CD4-positive, alpha-beta memory T cell (primary cell): Measurements from ENCODE around the gene PDE4D. TPM values are rescaled to one million over a fixed set of nuclear protein-coding genes. Genes with fewer than 3 reads are reported as not detected.

Source experiments
- CTCF ChIA-PET: fragments of 350-600 bp; sonication (Branson Sonifier 250); formaldehyde crosslinking; loops from one replicate; lab custom pipeline; 2021; ENCODE audit warnings: inconsistent platforms; ENCODE audit not compliant: partially characterized antibody; lab: Charles Lee
- POLR2A ChIA-PET: fragments of 350-600 bp; sonication (Branson Sonifier 250); formaldehyde crosslinking; loops from one replicate; lab custom pipeline; 2021; ENCODE audit not compliant: partially characterized antibody; lab: Charles Lee
- DNase-seq, 5 donors: peaks; one replicate each; pipeline versions ENCODE4 v3.0.0 to v3.0.0-alpha.2; 2020 to 2022; ENCODE audit warnings: mixed read lengths in 1 of 5
- H3K27ac ChIP-seq: one replicate; pipeline ENCODE4 v1.7.0; 2013; ENCODE audit warnings: low read depth, low read length
- H3K27me3 ChIP-seq: 2 replicates; pipeline ENCODE4 v1.7.0; 2013; ENCODE audit warnings: mild to moderate bottlenecking, low read length, moderate library complexity; ENCODE audit not compliant: insufficient read depth
- H3K36me3 ChIP-seq: 2 replicates; pipeline ENCODE4 v1.7.0; 2013; ENCODE audit warnings: mild to moderate bottlenecking, low read length, moderate library complexity; ENCODE audit not compliant: insufficient read depth
- H3K4me1 ChIP-seq: 2 replicates; pipeline ENCODE4 v1.7.0; 2013; ENCODE audit warnings: mild to moderate bottlenecking, low read length, moderate library complexity; ENCODE audit not compliant: insufficient read depth
- H3K4me3 ChIP-seq, 2 donors: one replicate each; pipeline ENCODE4 v1.7.0; 2013; ENCODE audit warnings: low read length in 2 of 2, mild to moderate bottlenecking in 1 of 2
- H3K9me3 ChIP-seq, 2 donors: one replicate each; pipeline ENCODE4 v1.7.0; 2013; ENCODE audit warnings: low read length in 2 of 2, control low read depth in 1 of 2; ENCODE audit not compliant: control insufficient read depth in 1 of 2
- H3K27ac Mint-ChIP-seq, 7 donors: one replicate each; pipeline ENCODE4 v1.8.0; 2020 to 2021; ENCODE audit warnings: mixed read lengths in 7 of 7, mild to moderate bottlenecking in 6 of 7, inconsistent platforms in 3 of 7, moderate library complexity in 3 of 7
- H3K27me3 Mint-ChIP-seq, 2 donors: one replicate each; pipeline ENCODE4 v1.8.0; 2020 to 2021; ENCODE audit warnings: mixed read lengths in 2 of 2
- H3K36me3 Mint-ChIP-seq, 2 donors: one replicate each; pipeline ENCODE4 v1.8.0; 2020 to 2021; ENCODE audit warnings: mixed read lengths in 2 of 2, inconsistent platforms in 1 of 2, mild to moderate bottlenecking in 1 of 2
- H3K4me1 Mint-ChIP-seq, 4 donors: one replicate each; pipeline ENCODE4 v1.8.0; 2020 to 2021; ENCODE audit warnings: mixed read lengths in 4 of 4, mild to moderate bottlenecking in 1 of 4
- H3K4me3 Mint-ChIP-seq, 8 donors: one replicate each; pipeline ENCODE4 v1.8.0; 2020 to 2021; ENCODE audit warnings: mixed read lengths in 8 of 8, mild to moderate bottlenecking in 7 of 8, moderate library complexity in 6 of 8, inconsistent platforms in 3 of 8
- H3K9me3 Mint-ChIP-seq, 8 donors: one replicate each; pipeline ENCODE4 v1.8.0; 2020 to 2021; ENCODE audit warnings: mixed read lengths in 8 of 8, mild to moderate bottlenecking in 5 of 8, inconsistent platforms in 3 of 8, moderate library complexity in 1 of 8
- intact Hi-C: fragments of 100-400 bp; cut with micrococcal nuclease; formaldehyde crosslinking; loops from one replicate; pipeline ENCODE4 v1.15.1; 2023
- polyA plus RNA-seq, 2 donors: library from polyadenylated mRNA; unstranded; fragments of 300-500 nt; fragmentation: Illumina TruSeq; gene quantifications; one replicate each; pipeline ENCODE4 v1.2.3, GENCODE V29; 2021
- total RNA-seq, 2 experiments: library from RNA; stranded (reverse); gene quantifications; one replicate each; pipeline ENCODE4 v1.2.3, GENCODE V29; 2021

Gene PDE4D
- total RNA-seq (10 to 100 TPM; 47.2 to 49.7 TPM), polyA plus RNA-seq (10 to 100 TPM; 12.3 to 13.5 TPM)

- H3K4me1 ChIP-seq: no peaks in the 10 kb centered on the region
- ChIA-PET CTCF (no interaction called here), POLR2A (no interaction called here)
- Mint-ChIP-seq H3K4me1 (peaks cover 0 to 15% (median 2%) of the 10 kb centered on the region in 4 donors), H3K4me3 (peak within 1 kb of the TSS in 4 of 8 donors; percentile 38 to 67 (median 50)), H3K36me3 (no peaks in the 10 kb centered on the region), H3K27me3 (peaks cover 25 to 26% of the 10 kb centered on the region in 2 donors), H3K9me3 (peaks cover 0 to 5% (median 1%) of the 10 kb centered on the region in 8 donors), H3K27ac (no peak within 1 kb of the TSS)
- no peaks in the 10 kb centered on the region for H3K9me3 ChIP-seq
- no peak for DNase-seq
- H3K36me3 ChIP-seq: no peaks in the 10 kb centered on the region
- intact Hi-C loops: no loop called here
- H3K4me3 ChIP-seq: no peak within 1 kb of the TSS
- H3K27me3 ChIP-seq: no peaks in the 10 kb centered on the region
- H3K27ac ChIP-seq: no peak within 1 kb of the TSS
Measured at GRCh38 chr5:59893429-59894227, at the start of gene PDE4D. Gene PDE4D (minus strand): TSS chr5:59893726.

- no peaks in the 10 kb centered on the region for H3K27me3 Mint-ChIP-seq
- H3K4me3 Mint-ChIP-seq: no peak overlapping the region
- H3K27ac Mint-ChIP-seq: no peak overlapping the region
- no peaks in the 10 kb centered on the region for H3K4me1 Mint-ChIP-seq
- no peaks in the 10 kb centered on the region for H3K27me3 ChIP-seq
- H3K27ac ChIP-seq: no peak overlapping the region
- H3K9me3 ChIP-seq: no peaks in the 10 kb centered on the region
- no peak overlapping the region for H3K4me3 ChIP-seq
- H3K4me1 ChIP-seq: no peaks in the 10 kb centered on the region
- ChIA-PET POLR2A (no interaction called here), CTCF (no interaction called here)
- H3K36me3 ChIP-seq: no peaks in the 10 kb centered on the region
- no peaks in the 10 kb centered on the region for H3K36me3 Mint-ChIP-seq
- no peak for DNase-seq
- H3K9me3 Mint-ChIP-seq: peaks cover 0 to 4% (median 3%) of the 10 kb centered on the region in 8 donors
- intact Hi-C loops: no loop called here
Measured at GRCh38 chr5:59937633-59938032, 44.1 kb upstream of the PDE4D start.

GRCh38 chr5:59923465-59923864, 29.9 kb upstream of the PDE4D start:
- ChIA-PET POLR2A (no interaction called here), CTCF (interaction anchor here (0.6 kb wide), 1 partner anchor 1736 kb away, joined by 3 read pairs; no protein-coding TSS in a partner anchor)
- H3K27ac Mint-ChIP-seq: no peak overlapping the region
- no peaks in the 10 kb centered on the region for H3K4me1 Mint-ChIP-seq
- H3K9me3 ChIP-seq: no peaks in the 10 kb centered on the region
- intact Hi-C loops: no loop called here
- no peaks in the 10 kb centered on the region for H3K27me3 ChIP-seq
- no peaks in the 10 kb centered on the region for H3K36me3 Mint-ChIP-seq
- H3K27ac ChIP-seq: no peak overlapping the region
- H3K9me3 Mint-ChIP-seq: peaks cover 0 to 12% (median 2%) of the 10 kb centered on the region in 8 donors
- no peak overlapping the region for H3K4me3 ChIP-seq
- peaks cover 0 to 1% of the 10 kb centered on the region in 2 donors for H3K27me3 Mint-ChIP-seq
- no peaks in the 10 kb centered on the region for H3K36me3 ChIP-seq
- no peak for DNase-seq
- no peak overlapping the region for H3K4me3 Mint-ChIP-seq
- H3K4me1 ChIP-seq: no peaks in the 10 kb centered on the region

GRCh38 chr5:59922220-59922619, 28.7 kb upstream of the PDE4D start:
- H3K9me3 ChIP-seq: no peaks in the 10 kb centered on the region
- peaks cover 0 to 14% (median 2%) of the 10 kb centered on the region in 8 donors for H3K9me3 Mint-ChIP-seq
- H3K27me3 ChIP-seq: no peaks in the 10 kb centered on the region
- H3K27ac ChIP-seq: no peak overlapping the region
- H3K27me3 Mint-ChIP-seq: peaks cover 0 to 1% of the 10 kb centered on the region in 2 donors
- H3K27ac Mint-ChIP-seq: no peak overlapping the region
- no peaks in the 10 kb centered on the region for H3K36me3 Mint-ChIP-seq
- ChIA-PET CTCF (no interaction called here), POLR2A (no interaction called here)
- no peaks in the 10 kb centered on the region for H3K36me3 ChIP-seq
- intact Hi-C loops: no loop called here
- H3K4me3 ChIP-seq: no peak overlapping the region
- H3K4me1 Mint-ChIP-seq: no peaks in the 10 kb centered on the region
- DNase-seq: no peak
- no peaks in the 10 kb centered on the region for H3K4me1 ChIP-seq
- H3K4me3 Mint-ChIP-seq: no peak overlapping the region

- peaks cover 0 to 14% (median 2%) of the 10 kb centered on the region in 8 donors for H3K9me3 Mint-ChIP-seq
- no peak overlapping the region for H3K27ac Mint-ChIP-seq
- no peak for DNase-seq
- Histone ChIP-seq H3K4me3 (no peak overlapping the region), H3K27ac (no peak overlapping the region), H3K4me1 (no peaks in the 10 kb centered on the region), H3K36me3 (no peaks in the 10 kb centered on the region), H3K9me3 (no peaks in the 10 kb centered on the region), H3K27me3 (no peaks in the 10 kb centered on the region)
- H3K36me3 Mint-ChIP-seq: no peaks in the 10 kb centered on the region
- intact Hi-C loops: no loop called here
- CTCF ChIA-PET: no interaction called here
- peaks cover 0 to 1% of the 10 kb centered on the region in 2 donors for H3K27me3 Mint-ChIP-seq
- POLR2A ChIA-PET: no interaction called here
- no peak overlapping the region for H3K4me3 Mint-ChIP-seq
- no peaks in the 10 kb centered on the region for H3K4me1 Mint-ChIP-seq
Measured at GRCh38 chr5:59921816-59922215, 28.3 kb upstream of the PDE4D start.

GRCh38 chr5:59919484-59919883, 26.0 kb upstream of the PDE4D start:
- Mint-ChIP-seq H3K27me3 (peaks cover 0 to 1% of the 10 kb centered on the region in 2 donors), H3K4me1 (no peaks in the 10 kb centered on the region), H3K36me3 (no peaks in the 10 kb centered on the region), H3K4me3 (no peak overlapping the region), H3K9me3 (peaks cover 0 to 13% (median 2%) of the 10 kb centered on the region in 8 donors), H3K27ac (no peak overlapping the region)
- CTCF ChIA-PET: no interaction called here
- POLR2A ChIA-PET: no interaction called here
- Histone ChIP-seq H3K4me3 (no peak overlapping the region), H3K36me3 (no peaks in the 10 kb centered on the region), H3K27ac (no peak overlapping the region), H3K4me1 (no peaks in the 10 kb centered on the region), H3K9me3 (no peaks in the 10 kb centered on the region), H3K27me3 (no peaks in the 10 kb centered on the region)
- DNase-seq: no peak
- intact Hi-C loops: no loop called here

- intact Hi-C loops: no loop called here
- no peak overlapping the region for H3K27ac Mint-ChIP-seq
- no peaks in the 10 kb centered on the region for H3K4me1 Mint-ChIP-seq
- H3K36me3 Mint-ChIP-seq: no peaks in the 10 kb centered on the region
- H3K27me3 Mint-ChIP-seq: peaks cover 0 to 1% of the 10 kb centered on the region in 2 donors
- Histone ChIP-seq H3K27ac (no peak overlapping the region), H3K27me3 (no peaks in the 10 kb centered on the region), H3K36me3 (no peaks in the 10 kb centered on the region), H3K4me1 (no peaks in the 10 kb centered on the region), H3K9me3 (no peaks in the 10 kb centered on the region), H3K4me3 (no peak overlapping the region)
- no peak for DNase-seq
- CTCF ChIA-PET: no interaction called here
- no peak overlapping the region for H3K4me3 Mint-ChIP-seq
- H3K9me3 Mint-ChIP-seq: peaks cover 0 to 10% (median under 1%) of the 10 kb centered on the region in 8 donors
- POLR2A ChIA-PET: no interaction called here
Measured at GRCh38 chr5:59917121-59917520, 23.6 kb upstream of the PDE4D start.
